Epithelial cell of prostate (primary cell): ENCODE measurements around the gene SUN3.
A peak's percentile ranks its signal among the peaks of the same experiment; 100 is the strongest.

Experiments
- DNase-seq: peaks from one replicate; pipeline ENCODE4 v3.0.0-alpha.2; 2011; ENCODE audit warnings: low read depth, low spot score
- H3K27ac ChIP-seq: fragments of 450-650 bp; 2 replicates; pipeline ENCODE4 v1.5.1; 2017; ENCODE audit warnings: mild to moderate bottlenecking

SUN3 gene, protein sequence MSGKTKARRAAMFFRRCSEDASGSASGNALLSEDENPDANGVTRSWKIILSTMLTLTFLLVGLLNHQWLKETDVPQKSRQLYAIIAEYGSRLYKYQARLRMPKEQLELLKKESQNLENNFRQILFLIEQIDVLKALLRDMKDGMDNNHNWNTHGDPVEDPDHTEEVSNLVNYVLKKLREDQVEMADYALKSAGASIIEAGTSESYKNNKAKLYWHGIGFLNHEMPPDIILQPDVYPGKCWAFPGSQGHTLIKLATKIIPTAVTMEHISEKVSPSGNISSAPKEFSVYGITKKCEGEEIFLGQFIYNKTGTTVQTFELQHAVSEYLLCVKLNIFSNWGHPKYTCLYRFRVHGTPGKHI

DNA sequence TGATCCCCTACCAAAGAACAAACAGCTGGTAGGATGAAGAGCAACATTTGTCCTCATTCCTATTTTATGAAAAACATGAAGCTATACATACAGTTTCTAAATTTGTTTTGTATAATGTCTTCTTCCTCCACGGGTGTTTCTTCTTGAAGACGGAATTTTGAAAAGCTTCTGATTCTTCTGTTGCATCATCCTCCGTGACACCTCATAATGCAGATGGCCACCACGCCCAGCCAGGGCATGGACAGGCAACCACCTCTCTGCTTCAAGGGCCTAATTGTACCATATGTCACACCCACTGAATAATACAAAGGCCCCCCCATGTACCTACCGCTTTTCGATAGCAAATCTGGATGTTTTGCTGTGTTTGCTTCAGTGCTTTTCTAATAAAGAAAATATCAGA, at the start of gene SUN3:
Gene SUN3 (minus strand): TSS at position 170 of the 400 bp plus-strand sequence. CDS start 169 bp downstream, at position 1.
- no peak for DNase-seq

DNA sequence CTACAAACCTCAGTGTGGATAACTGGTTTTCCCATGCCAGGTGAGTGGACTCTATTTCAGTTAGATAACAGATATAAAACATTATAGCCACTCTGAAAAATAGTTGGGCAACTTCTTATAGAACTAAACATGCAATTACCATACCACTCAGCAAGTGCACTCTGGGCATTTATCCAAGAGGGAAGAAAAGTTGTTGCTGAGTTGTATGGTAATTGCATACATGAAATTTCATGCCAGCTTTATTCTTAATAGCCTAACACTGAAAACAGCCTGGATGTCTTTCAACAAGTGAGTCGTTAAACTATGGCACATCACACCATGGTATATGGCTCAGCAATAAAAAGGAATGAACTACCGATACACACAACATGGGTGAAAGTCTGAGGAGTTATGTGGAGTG, 49.6 kb upstream of the SUN3 start:
- DNase-seq = no peak
- H3K27ac ChIP-seq = peak overlapping the region; percentile 48

More for the DNA sequence above, at the start of gene SUN3:
- H3K27ac ChIP-seq = no peak within 1 kb of the TSS

DNA sequence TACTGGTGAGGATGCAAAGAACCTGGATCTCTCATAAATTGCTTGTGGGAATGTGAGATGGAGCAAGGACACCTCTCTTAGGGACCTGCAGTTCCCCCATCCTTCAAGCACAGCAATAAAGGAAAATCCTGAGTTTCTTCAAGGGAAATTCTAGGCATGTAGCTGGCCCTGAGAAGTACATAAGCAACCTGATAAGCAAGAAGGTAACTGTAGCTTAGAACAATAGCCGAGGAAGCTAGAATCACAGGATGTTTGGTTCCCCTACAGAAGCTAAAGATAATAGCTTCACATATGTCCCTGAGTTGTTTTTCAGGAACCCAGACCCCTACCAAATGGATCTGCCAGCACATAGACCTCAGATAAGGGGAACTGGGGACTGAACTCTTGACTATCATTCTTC, 48.5 kb upstream of the SUN3 start:
- no peak for DNase-seq
- no peak overlapping the region for H3K27ac ChIP-seq

DNA sequence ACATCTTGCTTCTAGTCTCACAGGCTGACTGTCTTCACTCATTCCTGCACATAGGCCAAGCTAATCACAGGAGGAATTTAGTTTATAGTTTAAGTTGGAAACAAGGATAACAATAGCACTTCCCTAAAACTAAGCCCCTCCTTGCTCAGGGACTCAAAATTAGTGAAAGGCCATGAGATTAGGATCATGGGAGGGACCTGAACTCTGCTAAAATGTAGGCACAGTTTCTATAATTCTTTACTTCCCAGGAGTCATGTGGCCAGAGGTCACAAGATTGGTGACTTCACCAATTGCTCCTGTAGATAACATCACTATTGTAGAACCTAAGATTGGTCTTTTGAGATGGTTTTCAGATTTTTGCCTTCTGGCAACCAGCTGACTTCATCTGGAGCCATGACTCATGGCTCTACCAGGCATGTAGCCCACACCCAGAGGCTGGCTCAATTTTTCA, 45.3 kb upstream of the SUN3 start:
- H3K27ac ChIP-seq = peak overlapping the region; percentile 41
- DNase-seq = no peak

DNA sequence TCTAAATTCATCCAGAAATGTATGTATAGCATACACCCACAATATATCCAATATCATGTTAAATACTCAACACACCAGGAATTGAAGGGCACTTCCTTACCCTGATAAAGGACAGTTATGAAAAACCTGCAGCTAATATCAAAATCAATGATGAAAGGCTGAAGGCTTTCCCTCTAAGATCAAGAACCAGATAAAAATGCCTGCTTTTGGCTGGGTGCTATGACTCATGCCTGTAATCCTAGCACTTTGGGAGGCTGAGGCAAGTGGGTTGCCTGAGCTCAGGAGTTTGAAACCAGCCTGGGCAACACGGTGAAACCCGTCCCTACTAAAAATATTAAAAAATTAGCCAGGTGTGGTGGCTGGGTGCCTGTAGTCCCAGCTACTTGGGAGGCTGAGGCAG, 38.6 kb upstream of the SUN3 start:
- no peak overlapping the region for H3K27ac ChIP-seq
- no peak for DNase-seq

DNA sequence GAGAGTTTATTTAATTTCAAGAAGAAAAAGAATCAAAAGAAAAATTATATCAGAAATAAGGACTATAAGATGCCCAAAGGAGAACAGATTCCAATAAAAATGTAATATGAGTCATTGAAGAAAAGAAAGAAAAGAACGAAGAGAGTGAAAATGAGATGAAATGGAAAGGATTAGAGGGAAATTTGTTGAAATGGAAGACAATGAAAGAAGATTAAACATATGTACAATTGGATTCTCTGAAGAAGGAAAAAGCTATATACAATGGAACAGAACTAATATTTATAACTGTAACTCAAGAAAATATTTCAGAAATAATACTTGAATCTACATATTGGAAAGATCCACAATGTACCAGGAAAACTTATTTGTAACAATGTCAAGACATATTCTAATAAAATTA, 35.1 kb upstream of the SUN3 start:
- no peak for DNase-seq
- H3K27ac ChIP-seq = no peak overlapping the region

DNA sequence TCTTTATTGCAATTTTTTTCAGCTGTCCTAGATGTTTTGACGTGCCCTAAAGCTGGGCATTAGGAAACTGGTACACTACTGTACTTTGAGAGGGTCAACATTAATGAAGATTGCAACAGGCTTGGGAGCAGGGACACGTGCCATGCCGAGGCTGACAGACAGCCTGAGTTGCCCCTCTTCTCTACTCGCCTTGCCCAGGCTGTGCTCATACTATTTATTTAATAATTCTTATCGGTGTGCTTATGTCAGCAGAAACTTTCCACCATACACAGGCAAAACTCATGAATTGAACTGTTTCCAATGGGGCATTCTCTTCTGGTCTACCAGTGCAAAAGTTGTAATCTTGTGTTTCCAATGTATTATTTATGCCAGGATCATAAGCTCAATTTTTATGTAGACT, 30.8 kb upstream of the SUN3 start:
- no peak for DNase-seq
- no peak overlapping the region for H3K27ac ChIP-seq

DNA sequence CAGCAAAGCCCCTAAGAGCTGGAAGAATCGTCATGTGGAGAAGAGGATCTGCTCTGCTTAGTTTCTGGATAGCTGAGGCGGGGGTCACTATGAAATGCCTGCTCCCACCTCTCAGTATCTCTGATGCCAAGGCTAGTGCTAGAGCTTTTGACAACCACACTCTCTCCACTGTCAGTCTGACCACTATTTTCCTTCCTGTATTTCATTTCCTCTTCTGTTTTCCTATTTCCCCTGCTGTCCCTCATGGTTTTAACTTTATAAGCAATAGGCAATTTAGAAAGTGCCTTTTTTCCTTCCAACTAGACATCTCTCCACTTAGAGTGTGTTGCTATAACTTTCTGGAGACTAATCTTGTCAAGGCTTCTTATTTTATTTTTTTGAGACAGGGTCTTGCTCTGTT, 30.1 kb upstream of the SUN3 start:
- H3K27ac ChIP-seq = no peak overlapping the region
- DNase-seq = no peak

DNA sequence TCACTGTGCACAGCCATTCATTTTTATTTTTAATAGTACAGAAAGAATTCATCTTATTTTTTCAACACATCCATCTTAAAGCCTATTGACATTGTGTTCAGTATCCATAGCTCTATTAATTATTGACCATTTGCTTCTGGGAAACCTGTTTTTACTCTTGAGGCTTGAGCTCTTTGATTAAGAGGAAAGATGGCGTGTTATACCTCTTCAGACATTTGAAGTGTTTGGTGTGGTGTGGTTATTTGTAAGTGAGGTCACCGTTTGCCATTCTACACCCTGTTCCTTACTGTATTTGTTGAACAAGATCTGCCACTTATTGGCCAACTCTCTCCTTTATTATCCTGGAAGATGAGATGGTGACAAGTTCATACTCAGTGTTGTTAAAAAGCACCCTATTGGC, 24.8 kb upstream of the SUN3 start:
- peak overlapping the region; percentile 47 for H3K27ac ChIP-seq
- no peak for DNase-seq

DNA sequence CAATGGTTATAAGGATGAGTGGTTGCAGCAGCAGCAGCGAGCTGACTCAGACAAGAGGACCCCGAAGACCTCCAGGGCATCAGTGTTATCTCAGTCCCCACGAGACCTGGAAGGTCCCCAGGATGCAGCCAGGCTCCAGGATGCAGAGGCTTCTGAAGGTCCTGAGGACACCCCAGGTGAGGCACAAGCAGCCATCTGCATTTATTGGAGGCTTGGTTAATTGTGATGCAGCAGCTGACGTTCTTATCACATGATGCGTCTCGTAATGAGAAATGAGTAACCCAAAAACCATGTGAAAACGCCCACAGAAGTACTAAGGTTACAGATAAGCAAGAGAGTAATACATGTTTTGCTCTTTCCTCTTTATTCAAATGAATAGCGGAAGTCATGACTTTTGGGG, 23.8 kb upstream of the SUN3 start:
- peak overlapping the region; percentile 47 for H3K27ac ChIP-seq
- no peak for DNase-seq

DNA sequence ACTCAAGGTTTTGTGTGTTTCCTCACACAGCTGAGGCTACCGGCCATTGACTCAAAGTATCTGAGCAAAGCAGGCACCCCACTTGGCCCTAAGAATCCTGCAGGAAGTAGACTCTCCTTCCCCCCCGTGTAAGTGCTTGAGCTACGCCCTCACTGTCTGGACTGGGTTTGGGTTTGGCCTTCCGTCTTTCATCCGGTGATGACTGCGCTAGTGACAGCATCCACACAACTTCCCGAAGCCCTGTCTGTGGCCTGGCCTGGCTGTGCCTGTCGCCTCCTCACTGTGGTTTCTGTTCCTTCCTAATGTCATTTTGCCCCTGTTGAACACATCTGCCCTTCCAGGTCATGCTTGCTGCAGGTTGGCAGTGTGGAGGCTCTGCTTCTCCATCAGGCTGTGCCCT, 20.9 kb upstream of the SUN3 start:
- H3K27ac ChIP-seq = no peak overlapping the region
- DNase-seq = no peak

DNA sequence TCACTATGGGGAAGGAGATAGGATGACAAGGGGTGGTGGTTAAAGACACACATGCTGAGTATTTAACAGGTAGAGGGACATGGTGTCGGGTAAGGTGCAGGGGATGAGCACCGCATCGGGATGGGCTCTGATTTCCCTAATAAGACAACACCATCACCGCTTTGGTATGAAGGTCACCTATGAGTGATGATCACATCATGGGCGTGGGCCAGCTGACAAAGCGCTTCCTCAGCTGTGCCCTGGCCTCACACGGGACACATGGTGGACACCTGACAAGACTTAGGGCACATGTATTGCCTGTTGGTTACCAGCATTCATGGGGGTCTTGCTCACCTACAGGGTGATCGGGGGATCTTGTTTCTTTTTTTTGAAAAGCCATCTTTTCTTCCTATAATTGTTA, 19.2 kb upstream of the SUN3 start:
- H3K27ac ChIP-seq = peak overlapping the region; percentile 56
- no peak for DNase-seq

DNA sequence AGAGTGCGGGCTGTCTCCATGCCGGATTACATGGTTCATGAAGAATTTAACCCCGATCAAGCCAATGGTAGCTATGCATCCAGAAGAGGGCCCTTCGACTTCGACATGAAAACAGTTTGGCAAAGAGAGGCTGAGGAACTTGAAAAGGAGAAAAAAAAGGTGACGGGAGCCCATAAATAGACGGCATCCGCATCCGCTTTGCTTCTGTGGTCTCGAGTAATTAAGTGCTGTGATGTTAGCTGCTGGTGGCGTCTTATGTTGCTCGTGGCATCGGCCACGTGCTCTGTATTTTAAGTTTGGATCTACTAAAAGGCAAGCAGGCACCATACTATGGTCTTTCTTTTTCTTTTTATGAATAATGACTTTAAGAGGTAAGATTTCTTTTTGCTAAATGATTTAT, 17.6 kb upstream of the SUN3 start:
- no peak for DNase-seq
- H3K27ac ChIP-seq = no peak overlapping the region

DNA sequence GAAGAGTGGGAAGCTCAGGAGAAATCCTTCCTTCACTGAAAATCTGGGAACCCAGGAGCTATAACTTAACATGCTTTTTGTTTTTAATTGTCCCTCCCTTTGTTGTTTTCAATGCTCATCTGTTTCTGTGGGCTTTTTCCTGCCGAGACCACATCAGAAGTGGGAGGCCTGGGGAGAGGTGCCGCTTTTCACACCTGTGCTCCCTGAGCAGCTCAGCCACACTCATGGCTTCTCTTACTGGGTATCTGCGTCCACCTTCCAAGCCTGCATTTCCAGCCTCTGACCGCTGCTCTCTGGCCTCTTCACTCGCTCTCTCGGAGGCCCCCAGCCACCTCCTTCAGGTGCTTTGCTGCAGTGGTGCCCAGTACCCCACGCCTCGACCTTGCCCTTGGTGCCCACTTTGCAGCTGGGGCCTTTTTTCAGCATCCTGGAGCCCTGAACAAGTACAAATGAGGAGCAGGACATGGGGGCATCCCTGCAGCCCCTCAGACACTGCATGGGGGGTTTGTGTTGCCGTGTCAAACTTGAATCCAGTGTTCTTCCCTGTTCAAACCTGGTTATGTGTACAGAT, 16.4 kb upstream of the SUN3 start:
- H3K27ac ChIP-seq = peak overlapping the region; percentile 97
- DNase-seq = no peak

DNA sequence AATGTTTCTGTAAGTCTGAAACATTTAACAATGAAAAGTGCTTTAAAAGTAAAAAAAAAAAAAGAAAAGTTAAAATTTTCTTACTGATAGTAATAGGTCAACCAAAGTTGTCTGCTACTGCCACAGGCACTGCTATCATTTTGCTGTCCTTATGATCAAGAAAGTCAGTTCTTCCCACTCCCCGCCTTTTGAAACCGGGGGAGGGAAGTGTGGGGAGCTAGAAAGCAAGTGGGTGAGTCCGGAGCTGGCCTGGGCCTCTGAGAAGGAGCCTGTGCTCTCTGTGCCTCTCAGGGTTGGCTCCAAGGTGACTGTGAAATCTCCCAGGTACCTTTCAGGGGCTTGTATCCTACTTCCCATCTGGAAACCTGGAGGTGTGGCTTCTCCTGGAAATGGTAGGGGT, 13.7 kb upstream of the SUN3 start:
- peak overlapping the region; percentile 97 for H3K27ac ChIP-seq
- DNase-seq = no peak

DNA sequence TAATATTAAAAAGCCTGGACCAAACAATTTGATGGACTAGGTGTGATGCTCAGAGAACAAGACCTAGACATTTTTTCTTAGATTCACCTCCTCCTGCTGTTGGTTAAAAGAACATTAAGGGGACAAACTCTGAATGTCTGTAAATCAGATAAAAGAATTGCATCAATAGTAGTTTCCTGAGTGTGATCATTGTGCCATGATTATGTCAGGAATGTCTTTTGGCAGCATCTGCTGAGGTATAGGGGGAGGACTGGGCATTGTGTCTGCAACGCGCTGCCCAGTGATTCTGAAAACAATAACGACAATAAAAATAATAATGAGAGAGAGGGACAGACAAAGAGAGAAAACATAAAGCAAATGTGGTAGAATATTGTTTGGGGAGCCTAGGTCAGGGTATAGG, 13.3 kb upstream of the SUN3 start:
- no peak for DNase-seq
- H3K27ac ChIP-seq = peak overlapping the region; percentile 97

DNA sequence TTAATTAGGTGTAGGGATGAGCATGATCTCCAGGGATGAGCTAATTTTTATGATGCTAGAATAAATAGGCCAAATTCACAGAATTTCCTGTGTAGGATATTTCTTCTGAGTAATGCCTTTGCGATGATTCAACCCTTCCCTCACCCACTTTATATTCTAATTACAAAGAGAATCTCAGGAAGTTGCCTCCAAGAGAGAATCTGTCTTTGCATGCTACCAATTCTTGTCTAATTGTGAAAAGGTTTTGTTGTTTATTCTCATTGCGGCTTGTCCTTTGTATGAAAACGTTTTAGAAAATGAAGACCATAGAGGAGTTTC, 12.7 kb upstream of the SUN3 start:
- H3K27ac ChIP-seq = peak overlapping the region; percentile 97
- DNase-seq = no peak

DNA sequence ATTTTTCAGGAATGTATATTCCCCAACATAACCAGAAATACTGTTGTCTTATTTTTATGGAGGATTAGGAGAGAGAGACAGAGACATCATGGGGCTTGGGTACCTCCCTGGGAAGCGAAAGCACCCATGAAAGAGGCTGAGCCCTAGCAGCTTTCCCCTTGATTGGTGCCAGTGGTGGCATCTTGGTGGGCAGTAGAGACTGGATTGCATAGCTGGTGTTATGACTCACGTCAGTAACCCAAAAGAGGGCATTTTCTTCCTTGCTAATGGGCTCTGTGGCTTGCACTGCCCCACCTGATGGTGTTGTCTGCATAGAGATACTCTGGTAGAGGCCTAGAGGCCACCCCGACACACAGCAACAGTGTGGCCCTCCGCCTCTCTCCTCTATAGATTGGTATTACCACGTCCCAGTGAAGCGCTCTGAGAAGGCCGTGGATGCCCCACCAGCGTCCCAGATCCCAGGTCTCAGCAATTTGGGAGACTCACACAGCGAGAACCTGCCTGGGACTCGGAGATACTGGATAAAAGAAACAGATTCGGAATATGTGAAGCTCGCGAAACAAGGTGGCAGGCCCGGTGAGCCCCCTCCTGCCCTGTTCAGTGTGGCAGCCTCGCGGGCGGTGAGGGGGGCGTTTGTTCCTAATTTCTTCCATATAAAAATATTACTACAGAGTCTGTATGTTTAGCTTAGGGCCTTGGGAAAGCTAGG, 12.2 kb upstream of the SUN3 start:
- H3K27ac ChIP-seq = peak overlapping the region; percentile 97

DNA sequence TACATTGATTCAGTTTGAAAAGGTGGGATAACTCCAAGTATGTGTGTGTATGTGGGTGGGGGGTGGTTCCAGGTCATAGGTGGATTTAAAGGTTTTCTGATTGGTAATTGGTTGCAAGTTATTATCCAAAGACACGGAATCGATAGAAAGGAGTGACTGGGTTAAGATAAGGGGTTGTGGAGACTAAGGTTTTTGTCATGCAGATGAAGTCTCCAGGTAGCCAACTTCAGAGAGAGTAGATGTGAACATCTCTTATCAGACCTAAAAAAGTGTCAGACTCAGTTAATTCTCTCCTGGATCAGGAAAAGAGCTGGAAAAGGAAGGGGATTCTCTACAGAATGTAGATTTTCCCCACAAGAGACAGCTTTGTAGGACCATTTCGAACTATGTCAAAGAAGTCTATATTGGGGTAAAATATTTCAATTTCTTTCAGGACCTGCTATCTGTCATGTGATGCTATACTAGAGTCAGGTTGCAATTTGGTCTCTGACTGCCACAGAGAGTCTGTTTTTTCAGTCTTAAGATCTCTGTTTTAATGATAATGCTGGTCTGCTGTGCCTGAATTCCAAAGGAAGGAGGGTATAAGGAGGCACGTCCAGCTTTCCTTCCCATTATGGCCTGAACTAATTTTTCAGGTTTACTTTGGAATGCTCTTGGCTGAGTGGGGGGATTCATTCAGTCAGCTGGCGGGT, 10.1 kb upstream of the SUN3 start:
- H3K27ac ChIP-seq = no peak overlapping the region
- no peak for DNase-seq

More for the DNA sequence above, 12.2 kb upstream of the SUN3 start:
- DNase-seq = no peak

DNA sequence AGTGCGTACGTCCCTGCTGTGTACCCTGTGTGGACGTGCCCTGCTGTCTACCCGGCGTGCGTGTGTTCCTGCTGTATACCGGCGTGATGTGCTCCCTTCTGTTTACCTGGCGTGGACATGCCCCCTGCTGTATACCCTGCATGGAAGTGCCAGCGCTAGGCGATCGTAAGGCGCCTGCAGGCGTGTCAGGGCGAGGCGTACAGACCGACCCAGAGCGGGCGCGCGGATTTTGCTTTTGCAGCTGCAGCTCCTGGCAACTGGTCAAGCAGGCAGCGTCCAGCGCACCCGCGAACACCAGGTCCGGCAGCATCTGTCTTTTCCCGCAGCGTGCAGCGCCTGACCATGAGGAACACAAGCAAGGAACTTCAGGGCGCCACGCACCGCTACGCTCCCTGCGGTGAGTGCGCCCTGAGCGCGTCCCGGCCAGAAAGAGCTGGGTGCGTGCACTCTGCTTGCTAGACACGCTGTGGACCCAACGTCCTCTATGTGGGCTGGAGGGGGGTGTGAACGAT, 7.1 kb upstream of the SUN3 start:
- DNase-seq = no peak
- H3K27ac ChIP-seq = no peak overlapping the region
